GM23338 (cell line): Measurements from ENCODE around the gene CARNS1. TPM values are rescaled to one million over a fixed set of nuclear protein-coding genes. Genes with fewer than 3 reads are reported as not detected.

Experiments
- ATAC-seq: fragments of 200-7000 bp; cut with Tn5 transposase; 3 replicates; pipeline ENCODE4 v1.9.1; 2020
- DNase-seq: peaks from one replicate; pipeline ENCODE4 v3.0.0-alpha.2; 2015; ENCODE audit warnings: low spot score
- H2AFZ ChIP-seq: fragments of 200-600 bp; sonication (generic); 2 replicates; pipeline ENCODE4 v1.8.0; 2016; ENCODE audit warnings: antibody characterized with exemption, mild to moderate bottlenecking, moderate library complexity
- H3F3A ChIP-seq: fragments of 200-600 bp; sonication (generic); replicated peaks from 2 replicates; pipeline ENCODE4 v1.8.0; 2017; ENCODE audit warnings: antibody characterized with exemption, mixed run types, low read depth
- H3K27ac ChIP-seq: fragments of 200-600 bp; sonication (generic); 2 replicates; pipeline ENCODE4 v1.6.1; 2016; ENCODE audit warnings: low read depth
- H3K27me3 ChIP-seq: fragments of 200-600 bp; sonication (generic); 2 replicates; pipeline ENCODE4 v1.8.0; 2016; ENCODE audit warnings: mild to moderate bottlenecking, mixed run types, moderate library complexity; ENCODE audit not compliant: insufficient read depth
- H3K36me3 ChIP-seq: fragments of 200-600 bp; sonication (generic); 2 replicates; pipeline ENCODE4 v1.8.0; 2016; ENCODE audit warnings: mild to moderate bottlenecking; ENCODE audit not compliant: insufficient read depth
- H3K4me1 ChIP-seq: fragments of 200-600 bp; sonication (generic); 2 replicates; pipeline ENCODE4 v1.8.0; 2016; ENCODE audit warnings: mild to moderate bottlenecking, moderate library complexity; ENCODE audit not compliant: insufficient read depth
- H3K4me2 ChIP-seq: fragments of 200-600 bp; sonication (generic); 2 replicates; pipeline ENCODE4 v1.7.1; 2017; ENCODE audit warnings: mixed run types
- H3K4me3 ChIP-seq: fragments of 200-600 bp; sonication (generic); 2 replicates; pipeline ENCODE4 v1.6.1; 2016; ENCODE audit warnings: mixed run types
- H3K79me2 ChIP-seq: fragments of 200-600 bp; sonication (generic); replicated peaks from 2 replicates; pipeline ENCODE4 v1.8.0; 2017; ENCODE audit warnings: mild to moderate bottlenecking; ENCODE audit not compliant: insufficient read depth
- H3K9me2 ChIP-seq: fragments of 200-600 bp; sonication (generic); 2 replicates; pipeline ENCODE4 v1.8.0; 2017; ENCODE audit not compliant: insufficient read depth
- H4K20me1 ChIP-seq: fragments of 200-600 bp; sonication (generic); replicated peaks from 2 replicates; pipeline ENCODE4 v1.8.0; 2017; ENCODE audit warnings: mild to moderate bottlenecking; ENCODE audit not compliant: insufficient read depth
- H3K27ac Mint-ChIP-seq: 2 replicates; pipeline ENCODE4 v1.8.0; 2020; ENCODE audit warnings: inconsistent platforms, mild to moderate bottlenecking, moderate library complexity, mixed read lengths
- H3K27me3 Mint-ChIP-seq: 3 replicates; pipeline ENCODE4 v1.8.0; 2022; ENCODE audit warnings: low read depth, mild to moderate bottlenecking, moderate library complexity, mixed read lengths, inconsistent platforms; ENCODE audit not compliant: insufficient read depth, poor library complexity
- H3K36me3 Mint-ChIP-seq: 3 replicates; pipeline ENCODE4 v1.8.0; 2021; ENCODE audit warnings: low read depth, mild to moderate bottlenecking, inconsistent platforms, moderate library complexity, mixed read lengths
- H3K4me1 Mint-ChIP-seq: 3 replicates; pipeline ENCODE4 v1.8.0; 2020; ENCODE audit warnings: mild to moderate bottlenecking, inconsistent platforms, mixed read lengths
- H3K4me3 Mint-ChIP-seq: 3 replicates; pipeline ENCODE4 v1.8.0; 2021; ENCODE audit warnings: moderate library complexity, mild to moderate bottlenecking, inconsistent platforms, mixed read lengths
- H3K9me3 Mint-ChIP-seq: 3 replicates; pipeline ENCODE4 v1.8.0; 2020; ENCODE audit warnings: moderate library complexity, mild to moderate bottlenecking, inconsistent platforms, mixed read lengths
- CREB1 ChIP-seq: fragments of 250-450 bp; sonication (Bioruptor Pico); IDR thresholded peaks from 2 replicates; pipeline ENCODE4 v1.5.0; 2020; ENCODE audit warnings: low read depth, mild to moderate bottlenecking, moderate library complexity
- JUNB ChIP-seq: IDR thresholded peaks from one replicate; pipeline ENCODE4 v1.6.1; 2016; ENCODE audit warnings: antibody characterized with exemption; ENCODE audit not compliant: unreplicated experiment
- NANOG ChIP-seq: IDR thresholded peaks from 2 replicates; pipeline ENCODE4 v1.6.1; 2016; ENCODE audit warnings: antibody characterized with exemption, borderline replicate concordance
- POLR2AphosphoS5 ChIP-seq: IDR thresholded peaks from 2 replicates; pipeline ENCODE4 v1.6.1; 2016; ENCODE audit warnings: antibody characterized with exemption, low read depth
- ZNF114 ChIP-seq: fragments of 250-450 bp; sonication (Bioruptor Pico); IDR thresholded peaks from 2 replicates; pipeline ENCODE4 v1.5.0; 2020; ENCODE audit warnings: mild to moderate bottlenecking, moderate library complexity
- ZNF331 ChIP-seq: fragments of 250-450 bp; sonication (Bioruptor Pico); IDR thresholded peaks from 2 replicates; pipeline ENCODE4 v1.5.0; 2020; ENCODE audit warnings: low read depth, mild to moderate bottlenecking, moderate library complexity
- polyA plus RNA-seq: library from polyadenylated mRNA; unstranded; fragments of >200 nt; fragmentation: Nextera tagmentation; extraction: Ambion mirVana; gene quantifications from 2 replicates; pipeline ENCODE4 v1.2.1, GENCODE V29; 2016
- total RNA-seq: library from RNA; depleted of rRNA; stranded (reverse); fragments of >200 nt; shearing (Covaris generic); gene quantifications from 2 replicates; pipeline ENCODE4 v1.2.3, GENCODE V29; 2014
- TF ChIP-seq, protein P1 (sequence below): fragments of 250-450 bp; sonication (Bioruptor Pico); IDR thresholded peaks from 2 replicates; pipeline ENCODE4 v1.5.0; 2020; ENCODE audit warnings: mild to moderate bottlenecking, moderate library complexity
- TF ChIP-seq, protein P2 (sequence below): IDR thresholded peaks from one replicate; pipeline ENCODE4 v1.6.1; 2018; ENCODE audit warnings: antibody characterized with exemption; ENCODE audit not compliant: unreplicated experiment

CARNS1 gene
- total and polyA plus RNA-seq, 2 experiments from 2014 or later = 0.52 to 0.76 TPM

DNA sequence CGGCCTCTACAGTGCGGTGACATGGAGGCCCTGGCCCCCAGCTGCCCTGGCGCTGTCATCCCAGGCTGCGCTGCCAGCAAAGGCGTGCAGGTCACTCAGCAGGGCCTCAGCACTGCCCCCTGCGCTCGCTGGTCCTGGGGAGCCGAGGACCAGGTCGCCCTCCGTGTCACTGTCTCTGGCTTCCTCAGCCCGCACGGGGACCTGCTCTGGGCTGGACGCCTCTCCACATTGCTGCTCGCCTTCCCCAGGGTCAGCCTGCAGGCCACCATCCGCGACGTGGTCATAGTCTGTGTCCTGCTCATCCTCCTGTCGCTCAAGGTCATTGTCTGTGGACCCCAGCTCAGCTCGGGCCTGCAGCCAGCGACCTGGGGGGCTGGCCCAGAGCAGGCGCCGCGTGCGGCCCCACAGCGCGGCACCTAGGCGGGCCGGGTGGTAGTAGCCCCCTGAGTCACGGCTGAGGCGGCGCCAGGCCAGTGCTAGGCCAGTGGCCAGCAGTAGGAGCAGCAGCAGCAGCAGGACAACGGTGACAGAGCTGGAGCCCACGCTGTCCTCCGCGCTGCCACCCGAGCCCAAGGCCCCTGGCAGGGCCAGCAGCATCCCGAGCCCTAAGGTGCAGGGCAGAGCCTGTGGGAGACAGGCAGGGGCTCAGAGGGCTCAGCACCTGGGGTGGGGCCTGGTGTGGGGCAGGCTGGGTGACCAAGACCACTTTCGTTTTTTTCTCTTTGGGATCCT, 20.4 kb downstream of the CARNS1 start:
- Histone ChIP-seq H3K27me3 (no peaks in the 10 kb centered on the region), H3K9me2 (no peaks in the 10 kb centered on the region), H2AFZ (no peak overlapping the region), H4K20me1 (no peaks in the 10 kb centered on the region), H3K36me3 (0 out of 2 replicates have a peak, but pooled peaks cover 3% of the 10 kb centered on the region), H3K4me3 (no peak overlapping the region), H3K4me2 (peak overlapping the region; percentile 32; the same call in 1 of the 2 replicates), H3F3A (0 out of 2 replicates have a peak, but pooled peaks cover 12% of the 10 kb centered on the region), H3K79me2 (no peaks in the 10 kb centered on the region), H3K27ac (peak overlapping the region; percentile 88), H3K4me1 (peaks cover 14% of the 10 kb centered on the region)
- Mint-ChIP-seq H3K27me3 (peaks cover 13% of the 10 kb centered on the region), H3K27ac (peak overlapping the region; percentile 94), H3K9me3 (no peaks in the 10 kb centered on the region; the same call in 2 of the 3 replicates), H3K4me3 (no peak overlapping the region), H3K4me1 (peaks cover 23% of the 10 kb centered on the region), H3K36me3 (peaks cover 33% of the 10 kb centered on the region)
- no peak for TF ChIP-seq POLR2AphosphoS5
- ATAC-seq (no peak; the same call in 2 of the 3 replicates), DNase-seq (no peak)

DNA sequence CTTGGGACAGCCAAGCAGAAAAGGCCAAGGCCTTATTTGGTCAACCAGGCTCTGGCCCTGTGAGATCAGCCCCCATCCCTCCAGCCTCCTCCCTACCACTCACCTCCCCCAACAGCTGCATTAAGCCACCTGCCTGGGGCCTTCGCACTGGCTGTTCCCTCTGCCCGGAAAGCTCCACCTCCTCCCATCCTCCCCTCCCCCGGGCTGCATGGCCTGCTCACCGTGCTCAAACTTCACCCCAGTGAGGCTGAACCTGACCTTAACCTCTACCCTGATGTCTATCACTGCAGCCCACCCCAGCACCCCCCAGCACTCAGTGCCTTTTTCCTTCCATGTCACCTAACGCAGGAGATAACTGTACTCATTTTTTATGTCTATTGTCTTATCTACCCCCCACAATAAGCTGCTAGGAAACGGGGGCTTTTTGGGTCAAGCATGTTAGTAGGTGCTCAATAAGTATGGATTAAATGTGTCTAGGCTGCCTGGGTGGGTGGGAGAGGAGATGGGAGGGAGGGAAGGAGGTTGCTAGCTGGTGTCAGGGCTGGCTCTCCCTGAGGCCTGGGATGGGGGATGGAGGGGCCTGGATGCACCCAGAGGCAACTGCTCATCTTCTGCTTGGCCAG, 21.1 kb downstream of the CARNS1 start:
- Histone ChIP-seq H3K36me3 (0 out of 2 replicates have a peak, but pooled peaks cover 3% of the 10 kb centered on the region), H3F3A (0 out of 2 replicates have a peak, but pooled peaks cover 12% of the 10 kb centered on the region), H2AFZ (no peak overlapping the region), H3K4me2 (peak overlapping the region; percentile 60; the same call in 1 of the 2 replicates), H3K9me2 (no peaks in the 10 kb centered on the region), H4K20me1 (no peaks in the 10 kb centered on the region), H3K27ac (peak overlapping the region; percentile 96), H3K79me2 (no peaks in the 10 kb centered on the region), H3K4me3 (peak overlapping the region; percentile 44), H3K27me3 (no peaks in the 10 kb centered on the region), H3K4me1 (peaks cover 14% of the 10 kb centered on the region)
- Mint-ChIP-seq H3K27ac (peak overlapping the region; percentile 94), H3K36me3 (peaks cover 35% of the 10 kb centered on the region), H3K4me1 (peaks cover 23% of the 10 kb centered on the region), H3K4me3 (peak overlapping the region; percentile 52; the same call in 2 of the 3 replicates), H3K9me3 (no peaks in the 10 kb centered on the region; the same call in 2 of the 3 replicates), H3K27me3 (peaks cover 13% of the 10 kb centered on the region)
- peak; percentile 86 for DNase-seq
- peak; percentile 76 for ATAC-seq
- TF ChIP-seq ZNF114 (CRISPR knock-in tag) (no peak), CREB1 (peak; percentile 64), NANOG (no peak), ZNF331 (CRISPR knock-in tag) (peak; percentile 52), JUNB (no peak), POLR2AphosphoS5 (no peak)
- TF ChIP-seq, protein P1, sequence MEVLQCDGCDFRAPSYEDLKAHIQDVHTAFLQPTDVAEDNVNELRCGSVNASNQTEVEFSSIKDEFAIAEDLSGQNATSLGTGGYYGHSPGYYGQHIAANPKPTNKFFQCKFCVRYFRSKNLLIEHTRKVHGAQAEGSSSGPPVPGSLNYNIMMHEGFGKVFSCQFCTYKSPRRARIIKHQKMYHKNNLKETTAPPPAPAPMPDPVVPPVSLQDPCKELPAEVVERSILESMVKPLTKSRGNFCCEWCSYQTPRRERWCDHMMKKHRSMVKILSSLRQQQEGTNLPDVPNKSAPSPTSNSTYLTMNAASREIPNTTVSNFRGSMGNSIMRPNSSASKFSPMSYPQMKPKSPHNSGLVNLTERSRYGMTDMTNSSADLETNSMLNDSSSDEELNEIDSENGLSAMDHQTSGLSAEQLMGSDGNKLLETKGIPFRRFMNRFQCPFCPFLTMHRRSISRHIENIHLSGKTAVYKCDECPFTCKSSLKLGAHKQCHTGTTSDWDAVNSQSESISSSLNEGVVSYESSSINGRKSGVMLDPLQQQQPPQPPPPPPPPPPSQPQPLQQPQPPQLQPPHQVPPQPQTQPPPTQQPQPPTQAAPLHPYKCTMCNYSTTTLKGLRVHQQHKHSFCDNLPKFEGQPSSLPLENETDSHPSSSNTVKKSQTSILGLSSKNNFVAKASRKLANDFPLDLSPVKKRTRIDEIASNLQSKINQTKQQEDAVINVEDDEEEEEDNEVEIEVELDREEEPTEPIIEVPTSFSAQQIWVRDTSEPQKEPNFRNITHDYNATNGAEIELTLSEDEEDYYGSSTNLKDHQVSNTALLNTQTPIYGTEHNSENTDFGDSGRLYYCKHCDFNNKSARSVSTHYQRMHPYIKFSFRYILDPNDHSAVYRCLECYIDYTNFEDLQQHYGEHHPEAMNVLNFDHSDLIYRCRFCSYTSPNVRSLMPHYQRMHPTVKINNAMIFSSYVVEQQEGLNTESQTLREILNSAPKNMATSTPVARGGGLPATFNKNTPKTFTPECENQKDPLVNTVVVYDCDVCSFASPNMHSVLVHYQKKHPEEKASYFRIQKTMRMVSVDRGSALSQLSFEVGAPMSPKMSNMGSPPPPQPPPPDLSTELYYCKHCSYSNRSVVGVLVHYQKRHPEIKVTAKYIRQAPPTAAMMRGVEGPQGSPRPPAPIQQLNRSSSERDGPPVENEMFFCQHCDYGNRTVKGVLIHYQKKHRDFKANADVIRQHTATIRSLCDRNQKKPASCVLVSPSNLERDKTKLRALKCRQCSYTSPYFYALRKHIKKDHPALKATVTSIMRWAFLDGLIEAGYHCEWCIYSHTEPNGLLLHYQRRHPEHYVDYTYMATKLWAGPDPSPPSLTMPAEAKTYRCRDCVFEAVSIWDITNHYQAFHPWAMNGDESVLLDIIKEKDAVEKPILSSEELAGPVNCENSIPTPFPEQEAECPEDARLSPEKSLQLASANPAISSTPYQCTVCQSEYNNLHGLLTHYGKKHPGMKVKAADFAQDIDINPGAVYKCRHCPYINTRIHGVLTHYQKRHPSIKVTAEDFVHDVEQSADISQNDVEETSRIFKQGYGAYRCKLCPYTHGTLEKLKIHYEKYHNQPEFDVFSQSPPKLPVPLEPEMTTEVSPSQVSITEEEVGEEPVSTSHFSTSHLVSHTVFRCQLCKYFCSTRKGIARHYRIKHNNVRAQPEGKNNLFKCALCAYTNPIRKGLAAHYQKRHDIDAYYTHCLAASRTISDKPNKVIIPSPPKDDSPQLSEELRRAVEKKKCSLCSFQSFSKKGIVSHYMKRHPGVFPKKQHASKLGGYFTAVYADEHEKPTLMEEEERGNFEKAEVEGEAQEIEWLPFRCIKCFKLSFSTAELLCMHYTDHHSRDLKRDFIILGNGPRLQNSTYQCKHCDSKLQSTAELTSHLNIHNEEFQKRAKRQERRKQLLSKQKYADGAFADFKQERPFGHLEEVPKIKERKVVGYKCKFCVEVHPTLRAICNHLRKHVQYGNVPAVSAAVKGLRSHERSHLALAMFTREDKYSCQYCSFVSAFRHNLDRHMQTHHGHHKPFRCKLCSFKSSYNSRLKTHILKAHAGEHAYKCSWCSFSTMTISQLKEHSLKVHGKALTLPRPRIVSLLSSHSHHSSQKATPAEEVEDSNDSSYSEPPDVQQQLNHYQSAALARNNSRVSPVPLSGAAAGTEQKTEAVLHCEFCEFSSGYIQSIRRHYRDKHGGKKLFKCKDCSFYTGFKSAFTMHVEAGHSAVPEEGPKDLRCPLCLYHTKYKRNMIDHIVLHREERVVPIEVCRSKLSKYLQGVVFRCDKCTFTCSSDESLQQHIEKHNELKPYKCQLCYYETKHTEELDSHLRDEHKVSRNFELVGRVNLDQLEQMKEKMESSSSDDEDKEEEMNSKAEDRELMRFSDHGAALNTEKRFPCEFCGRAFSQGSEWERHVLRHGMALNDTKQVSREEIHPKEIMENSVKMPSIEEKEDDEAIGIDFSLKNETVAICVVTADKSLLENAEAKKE = 0 out of 2 replicates have a peak, but pooled peaks have one; percentile 25
- TF ChIP-seq, protein P2, sequence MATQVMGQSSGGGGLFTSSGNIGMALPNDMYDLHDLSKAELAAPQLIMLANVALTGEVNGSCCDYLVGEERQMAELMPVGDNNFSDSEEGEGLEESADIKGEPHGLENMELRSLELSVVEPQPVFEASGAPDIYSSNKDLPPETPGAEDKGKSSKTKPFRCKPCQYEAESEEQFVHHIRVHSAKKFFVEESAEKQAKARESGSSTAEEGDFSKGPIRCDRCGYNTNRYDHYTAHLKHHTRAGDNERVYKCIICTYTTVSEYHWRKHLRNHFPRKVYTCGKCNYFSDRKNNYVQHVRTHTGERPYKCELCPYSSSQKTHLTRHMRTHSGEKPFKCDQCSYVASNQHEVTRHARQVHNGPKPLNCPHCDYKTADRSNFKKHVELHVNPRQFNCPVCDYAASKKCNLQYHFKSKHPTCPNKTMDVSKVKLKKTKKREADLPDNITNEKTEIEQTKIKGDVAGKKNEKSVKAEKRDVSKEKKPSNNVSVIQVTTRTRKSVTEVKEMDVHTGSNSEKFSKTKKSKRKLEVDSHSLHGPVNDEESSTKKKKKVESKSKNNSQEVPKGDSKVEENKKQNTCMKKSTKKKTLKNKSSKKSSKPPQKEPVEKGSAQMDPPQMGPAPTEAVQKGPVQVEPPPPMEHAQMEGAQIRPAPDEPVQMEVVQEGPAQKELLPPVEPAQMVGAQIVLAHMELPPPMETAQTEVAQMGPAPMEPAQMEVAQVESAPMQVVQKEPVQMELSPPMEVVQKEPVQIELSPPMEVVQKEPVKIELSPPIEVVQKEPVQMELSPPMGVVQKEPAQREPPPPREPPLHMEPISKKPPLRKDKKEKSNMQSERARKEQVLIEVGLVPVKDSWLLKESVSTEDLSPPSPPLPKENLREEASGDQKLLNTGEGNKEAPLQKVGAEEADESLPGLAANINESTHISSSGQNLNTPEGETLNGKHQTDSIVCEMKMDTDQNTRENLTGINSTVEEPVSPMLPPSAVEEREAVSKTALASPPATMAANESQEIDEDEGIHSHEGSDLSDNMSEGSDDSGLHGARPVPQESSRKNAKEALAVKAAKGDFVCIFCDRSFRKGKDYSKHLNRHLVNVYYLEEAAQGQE = no peak
